IMR-90 (cell line): ENCODE data around the gene FHAD1. TPM values are rescaled to one million over a fixed set of nuclear protein-coding genes. Genes with fewer than 3 reads are reported as not detected.

Experiments
- ATAC-seq: fragments of 200-7000 bp; cut with Tn5 transposase; 2 replicates; pipeline ENCODE4 v1.9.1; 2020; ENCODE audit warnings: low read depth, mild to moderate bottlenecking, moderate library complexity
- BruUV-seq: library from RNA; stranded (reverse); fragments of 400-500 nt; replicated peaks from 2 replicates; lab custom pipeline; 2021; lab: Mats Ljungman, UMichigan
- CTCF ChIA-PET: fragments of 300-600 bp; formaldehyde crosslinking; extraction: SDS; loops from one replicate; lab custom pipeline; 2021; ENCODE audit warnings: antibody characterized with exemption; lab: Yijun Ruan, JAX
- POLR2A ChIA-PET: fragments of 300-600 bp; sonication (Branson Sonifier 250); formaldehyde crosslinking; loops from one replicate; lab custom pipeline; 2022; ENCODE audit warnings: antibody characterized with exemption; ENCODE audit not compliant: unreplicated experiment; lab: Charles Lee
- DNase-seq: peaks from one replicate; pipeline ENCODE4 v3.0.0; 2013
- H2AFZ ChIP-seq: replicated peaks from 2 replicates; pipeline ENCODE3; 2013; ENCODE audit warnings: low read length, mild to moderate bottlenecking; ENCODE audit not compliant: poor library complexity
- H2AK5ac ChIP-seq: 2 replicates; pipeline ENCODE4 v1.6.1; 2013; ENCODE audit warnings: low read depth, low read length, inconsistent platforms
- H2AK9ac ChIP-seq: replicated peaks from 2 replicates; pipeline ENCODE3; 2013; ENCODE audit warnings: mild to moderate bottlenecking, low read depth, low read length, moderate library complexity; ENCODE audit not compliant: poor library complexity
- H2BK120ac ChIP-seq: 2 replicates; pipeline ENCODE4 v1.6.1; 2013; ENCODE audit warnings: low read depth, low read length, inconsistent platforms
- H2BK15ac ChIP-seq: 3 replicates; pipeline ENCODE4 v1.6.1; 2013; ENCODE audit warnings: low read depth, low read length, inconsistent platforms
- H2BK20ac ChIP-seq: 2 replicates; pipeline ENCODE4 v1.6.1; 2013; ENCODE audit warnings: low read depth, mild to moderate bottlenecking, inconsistent platforms, low read length, moderate library complexity
- H2BK5ac ChIP-seq: 2 replicates; pipeline ENCODE4 v1.6.1; 2013; ENCODE audit warnings: mild to moderate bottlenecking, low read depth, low read length, inconsistent platforms; ENCODE audit not compliant: poor library complexity, severe bottlenecking
- H3K14ac ChIP-seq: replicated peaks from 2 replicates; pipeline ENCODE4 v1.6.1; 2013; ENCODE audit warnings: low read depth, low read length, inconsistent platforms
- H3K18ac ChIP-seq: 2 replicates; pipeline ENCODE4 v1.6.1; 2013; ENCODE audit warnings: low read depth, low read length, control low read depth
- H3K23ac ChIP-seq: 2 replicates; pipeline ENCODE4 v1.6.1; 2013; ENCODE audit warnings: low read depth, low read length, inconsistent platforms
- H3K27ac ChIP-seq: 2 replicates; pipeline ENCODE4 v1.5.1; 2013; ENCODE audit warnings: mild to moderate bottlenecking, control low read depth, low read length; ENCODE audit not compliant: insufficient read depth
- H3K27me3 ChIP-seq: 2 replicates; pipeline ENCODE4 v1.6.1; 2013; ENCODE audit warnings: low read length; ENCODE audit not compliant: control insufficient read depth, insufficient read depth
- H3K36me3 ChIP-seq: 2 replicates; pipeline ENCODE4 v1.6.1; 2013; ENCODE audit warnings: low read length, mixed read lengths; ENCODE audit not compliant: control insufficient read depth, insufficient read depth
- H3K4ac ChIP-seq: 2 replicates; pipeline ENCODE4 v1.6.1; 2013; ENCODE audit warnings: low read depth, low read length, inconsistent platforms
- H3K4me1 ChIP-seq: 2 replicates; pipeline ENCODE4 v1.6.1; 2013; ENCODE audit warnings: low read length, mixed read lengths; ENCODE audit not compliant: control insufficient read depth, insufficient read depth
- H3K4me2 ChIP-seq: 2 replicates; pipeline ENCODE4 v1.6.1; 2013; ENCODE audit warnings: low read depth, mild to moderate bottlenecking, control low read depth, low read length, moderate library complexity
- H3K4me3 ChIP-seq: 2 replicates; pipeline ENCODE4 v1.5.1; 2013; ENCODE audit warnings: low read depth, mild to moderate bottlenecking, control low read depth, low read length, moderate library complexity; ENCODE audit not compliant: insufficient read depth
- H3K56ac ChIP-seq: 2 replicates; pipeline ENCODE4 v1.6.1; 2013; ENCODE audit warnings: low read length, inconsistent platforms; ENCODE audit not compliant: insufficient read depth; ENCODE audit errors: extremely low read depth
- H3K79me1 ChIP-seq, 2 experiments: 2 replicates each; pipeline ENCODE4 v1.6.1; 2013; ENCODE audit warnings: low read length in 2 of 2, inconsistent platforms in 1 of 2, low read depth in 1 of 2
- H3K9ac ChIP-seq: 2 replicates; pipeline ENCODE4 v1.6.1; 2013; ENCODE audit warnings: low read depth, low read length, control low read depth
- H3K9me1 ChIP-seq: 2 replicates; pipeline ENCODE4 v1.6.1; 2013; ENCODE audit warnings: low read length, inconsistent platforms; ENCODE audit not compliant: insufficient read depth
- H3K9me3 ChIP-seq: 2 replicates; pipeline ENCODE4 v1.6.1; 2013; ENCODE audit warnings: low read length; ENCODE audit not compliant: control insufficient read depth, insufficient read depth
- H4K20me1 ChIP-seq: 2 replicates; pipeline ENCODE4 v1.6.1; 2013; ENCODE audit warnings: low read length, inconsistent platforms; ENCODE audit not compliant: insufficient read depth
- H4K5ac ChIP-seq: 2 replicates; pipeline ENCODE4 v1.6.1; 2013; ENCODE audit warnings: mild to moderate bottlenecking, low read depth, low read length, control low read depth
- H4K8ac ChIP-seq, 2 experiments: 2 replicates each; pipeline ENCODE4 v1.6.1; 2013; ENCODE audit warnings: low read depth in 2 of 2, low read length in 2 of 2, control low read depth in 1 of 2, inconsistent platforms in 1 of 2
- H4K91ac ChIP-seq: 2 replicates; pipeline ENCODE4 v1.6.1; 2013; ENCODE audit warnings: low read depth, low read length, inconsistent platforms; ENCODE audit not compliant: insufficient read depth
- CEBPB ChIP-seq: IDR thresholded peaks from 2 replicates; pipeline ENCODE4 v1.6.1; 2012; ENCODE audit warnings: low read depth, low read length, improper control_type of control experiment
- MXI1 ChIP-seq: IDR thresholded peaks from 2 replicates; pipeline ENCODE4 v1.6.1; 2012; ENCODE audit warnings: low read depth, mild to moderate bottlenecking, low read length, moderate library complexity, borderline replicate concordance
- POLR2A ChIP-seq: IDR thresholded peaks from 2 replicates; pipeline ENCODE4 v1.6.1; 2012; ENCODE audit warnings: mild to moderate bottlenecking, low read depth, low read length
- RAD21 ChIP-seq: IDR thresholded peaks from 2 replicates; pipeline ENCODE4 v1.6.1; 2012; ENCODE audit warnings: low read length, improper control_type of control experiment
- WGBS, 2 experiments: methylation state at CpG; one replicate each; pipeline versions ENCODE4 v1.1.5 to v1.1.7; 2013; ENCODE audit warnings: missing lambda C conversion rate in 2 of 2; ENCODE audit not compliant: insufficient read length in 1 of 2; ENCODE audit errors: extremely low coverage in 2 of 2; 5-methylcytosine and 5-hydroxymethylcytosine counted together
- dilution Hi-C: fragments of 300-500 bp; cut with HindIII; formaldehyde crosslinking; loops from one replicate; pipeline ENCODE4 v1.14.3; 2018; ENCODE audit warnings: low sequenced_read_pairs; ENCODE audit not compliant: unreplicated experiment
- in situ Hi-C: fragments of 300-500 bp; cut with MboI; formaldehyde crosslinking; loops from 3 replicates; pipeline ENCODE4 v1.14.3; 2019; ENCODE audit warnings: low sequenced_read_pairs, inconsistent platforms, mixed read lengths
- intact Hi-C: fragments of 100-400 bp; cut with micrococcal nuclease; formaldehyde crosslinking; loops from 2 replicates; pipeline ENCODE4 v1.10.0; 2022
- polyA plus RNA-seq, 3 experiments: library from polyadenylated mRNA; depleted of rRNA; stranded (reverse); fragments of >200 nt; gene quantifications; 2 replicates each; pipeline ENCODE4 v1.2.3, GENCODE V29; 2012; ENCODE audit warnings: low replicate concordance in 1 of 3
- total RNA-seq: library from RNA; depleted of rRNA; stranded (reverse); fragments of >200 nt; gene quantifications from 2 replicates; pipeline ENCODE4 v1.2.3, GENCODE V29; 2012
- TF ChIP-seq, protein P1 (sequence below): conservative IDR thresholded peaks from 2 replicates; pipeline ENCODE4 v1.5.1; 2012; ENCODE audit warnings: mild to moderate bottlenecking, low read depth, low read length, improper control_type of control experiment

Gene FHAD1
- total and polyA plus RNA-seq, 2 of the 4 experiments (the other 2 are of a cell fraction): not detected

GRCh38 chr1:15442759-15443158 is 195.7 kb downstream of the FHAD1 start:
- no peak overlapping the region for H3K9ac ChIP-seq
- in situ Hi-C loops: no loop called here
- no peaks in the 10 kb centered on the region for H4K20me1 ChIP-seq
- H2BK15ac ChIP-seq: no peak overlapping the region
- dilution Hi-C loops: no loop called here
- no peak overlapping the region for H3K4me2 ChIP-seq
- no peak for TF ChIP-seq MXI1
- TF ChIP-seq RAD21: no peak
- TF ChIP-seq POLR2A: no peak
- no peak for TF ChIP-seq CEBPB
- TF ChIP-seq, protein P1, sequence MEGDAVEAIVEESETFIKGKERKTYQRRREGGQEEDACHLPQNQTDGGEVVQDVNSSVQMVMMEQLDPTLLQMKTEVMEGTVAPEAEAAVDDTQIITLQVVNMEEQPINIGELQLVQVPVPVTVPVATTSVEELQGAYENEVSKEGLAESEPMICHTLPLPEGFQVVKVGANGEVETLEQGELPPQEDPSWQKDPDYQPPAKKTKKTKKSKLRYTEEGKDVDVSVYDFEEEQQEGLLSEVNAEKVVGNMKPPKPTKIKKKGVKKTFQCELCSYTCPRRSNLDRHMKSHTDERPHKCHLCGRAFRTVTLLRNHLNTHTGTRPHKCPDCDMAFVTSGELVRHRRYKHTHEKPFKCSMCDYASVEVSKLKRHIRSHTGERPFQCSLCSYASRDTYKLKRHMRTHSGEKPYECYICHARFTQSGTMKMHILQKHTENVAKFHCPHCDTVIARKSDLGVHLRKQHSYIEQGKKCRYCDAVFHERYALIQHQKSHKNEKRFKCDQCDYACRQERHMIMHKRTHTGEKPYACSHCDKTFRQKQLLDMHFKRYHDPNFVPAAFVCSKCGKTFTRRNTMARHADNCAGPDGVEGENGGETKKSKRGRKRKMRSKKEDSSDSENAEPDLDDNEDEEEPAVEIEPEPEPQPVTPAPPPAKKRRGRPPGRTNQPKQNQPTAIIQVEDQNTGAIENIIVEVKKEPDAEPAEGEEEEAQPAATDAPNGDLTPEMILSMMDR: no peak
- H3K4me3 ChIP-seq: no peak overlapping the region
- whole genome bisulfite sequencing, 2 experiments: 74% methylated on average over 3 of the region's 5 CpGs; no CpG with 5 or more reads in 1 of the 2 experiments
- no peak overlapping the region for H4K91ac ChIP-seq
- no peak overlapping the region for H2BK120ac ChIP-seq
- DNase-seq: no peak
- H3K23ac ChIP-seq: no peak overlapping the region
- no peak overlapping the region for H3K4ac ChIP-seq
- no peak overlapping the region for H4K5ac ChIP-seq
- no peaks in the 10 kb centered on the region for H3K36me3 ChIP-seq
- H3K18ac ChIP-seq: no peak overlapping the region
- H3K14ac ChIP-seq: no peak overlapping the region
- no peak for ATAC-seq
- H3K27ac ChIP-seq: no peak overlapping the region
- no peak overlapping the region for H2AK5ac ChIP-seq
- no peak overlapping the region for H2AFZ ChIP-seq
- ChIA-PET CTCF (interaction anchor here (1.1 kb wide), 1 partner anchor 119 kb away, joined by 3 read pairs; no protein-coding TSS in a partner anchor), POLR2A (no interaction called here)
- no peaks in the 10 kb centered on the region for H3K9me3 ChIP-seq
- no peak overlapping the region for H4K8ac ChIP-seq
- H3K9me1 ChIP-seq: no peaks in the 10 kb centered on the region
- BruUV-seq: no TSS peak
- peaks cover 33% of the 10 kb centered on the region; the same call in 1 of the 2 replicates for H3K27me3 ChIP-seq
- H3K79me1 ChIP-seq: no peaks in the 10 kb centered on the region
- no peak overlapping the region for H2BK20ac ChIP-seq
- intact Hi-C loops: no loop called here
- no peak overlapping the region for H3K56ac ChIP-seq
- H2BK5ac ChIP-seq: no peak overlapping the region
- no peaks in the 10 kb centered on the region for H3K4me1 ChIP-seq
- H2AK9ac ChIP-seq: no peak overlapping the region
